Measurements from ENCODE around the gene KAT6B.

KAT6B gene

DNA sequence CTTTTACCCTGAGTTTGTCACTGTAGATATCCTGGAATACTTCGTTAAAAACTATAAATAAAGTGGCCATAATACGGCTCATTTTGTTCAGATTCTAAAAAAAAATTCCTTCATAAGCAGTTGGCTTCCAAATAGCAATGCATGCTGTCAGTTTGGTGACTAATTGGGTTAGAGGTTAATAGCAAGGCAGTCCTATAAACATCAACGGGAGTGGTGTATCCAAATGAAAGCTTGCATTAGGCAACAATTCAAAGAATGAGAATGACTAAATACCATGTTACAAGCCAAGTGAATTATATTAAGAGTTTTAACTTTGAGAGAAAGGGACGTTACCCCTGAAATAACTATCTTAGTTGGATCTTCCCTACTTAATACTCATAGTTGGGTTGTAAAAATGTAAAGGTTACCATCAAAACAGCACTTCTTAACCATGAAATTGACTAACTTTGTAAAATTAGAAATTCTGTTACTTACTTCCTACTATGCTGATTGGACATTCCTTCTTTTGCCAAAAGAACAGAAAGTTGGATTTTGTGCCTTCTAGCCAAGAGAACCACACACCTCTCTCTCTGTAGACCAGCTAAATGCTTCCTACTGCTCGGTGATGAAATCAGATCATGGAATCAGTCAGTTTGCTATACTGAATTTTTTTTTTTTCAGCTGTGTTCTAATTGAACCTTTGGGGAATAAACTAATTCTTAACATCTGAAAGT, 98.0 kb downstream of the KAT6B start:
- DNase-seq, result no peak

DNA sequence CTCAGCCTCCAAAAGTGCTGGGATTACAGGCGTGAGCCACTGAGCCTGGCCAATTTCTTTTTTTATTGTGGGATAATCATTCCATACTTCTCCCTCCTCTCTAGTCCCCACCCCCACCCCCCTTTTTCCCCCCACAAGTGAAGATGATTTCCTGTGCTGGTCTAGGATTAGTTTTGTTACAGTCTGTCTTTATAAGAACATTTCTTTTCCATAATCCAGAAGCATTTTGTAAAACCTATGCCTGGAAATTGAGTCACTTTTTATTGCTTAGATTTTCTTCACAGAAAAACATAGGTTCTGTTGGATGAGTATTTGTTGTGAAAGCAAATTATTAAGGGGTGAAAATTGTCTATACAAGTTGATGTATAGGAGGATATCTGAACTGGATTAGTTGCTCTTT, 98.9 kb downstream of the KAT6B start:
- no peak for DNase-seq

- DNase-seq, result no peak
Measured at GRCh38 chr10:74925708-74926107, 99.3 kb downstream of the KAT6B start.

GRCh38 chr10:74926791-74927585, 100.6 kb downstream of the KAT6B start:
- no peak for DNase-seq

- no peak for DNase-seq
Measured at GRCh38 chr10:74927701-74928100, 101.3 kb downstream of the KAT6B start.

- DNase-seq, result no peak
Measured at GRCh38 chr10:74928742-74929191, 102.4 kb downstream of the KAT6B start.

- DNase-seq, result no peak
Measured at GRCh38 chr10:74929197-74929596, 102.8 kb downstream of the KAT6B start.

- DNase-seq, result no peak
Measured at GRCh38 chr10:74930965-74931364, 104.6 kb downstream of the KAT6B start.

- DNase-seq, result no peak
Measured at GRCh38 chr10:74932648-74933047, 106.2 kb downstream of the KAT6B start.

GRCh38 chr10:74934100-74934812, 107.9 kb downstream of the KAT6B start:
- DNase-seq, result no peak

GRCh38 chr10:74936577-74937265, 110.3 kb downstream of the KAT6B start:
- DNase-seq, result no peak

- no peak for DNase-seq
Measured at GRCh38 chr10:74937266-74937856, 111.0 kb downstream of the KAT6B start.

DNA sequence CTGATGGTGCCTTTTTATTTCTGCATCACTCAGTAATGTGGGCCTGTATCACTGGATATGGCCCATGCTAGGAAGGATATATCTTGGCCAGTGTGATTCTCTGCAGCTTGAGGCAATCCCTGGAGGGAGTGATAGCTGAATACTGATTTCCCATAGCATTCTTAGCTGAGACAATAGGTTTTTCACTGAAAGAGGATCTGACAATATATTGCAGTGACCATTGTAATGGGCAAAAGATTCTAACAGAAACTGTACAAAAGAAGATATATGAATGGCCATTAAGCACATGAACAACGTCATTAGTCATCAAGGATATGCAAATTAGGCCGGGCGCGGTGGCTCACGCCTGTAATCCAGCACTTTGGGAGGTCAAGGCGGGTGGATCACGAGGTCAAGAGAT, 117.8 kb downstream of the KAT6B start:
- no peak for DNase-seq

DNA sequence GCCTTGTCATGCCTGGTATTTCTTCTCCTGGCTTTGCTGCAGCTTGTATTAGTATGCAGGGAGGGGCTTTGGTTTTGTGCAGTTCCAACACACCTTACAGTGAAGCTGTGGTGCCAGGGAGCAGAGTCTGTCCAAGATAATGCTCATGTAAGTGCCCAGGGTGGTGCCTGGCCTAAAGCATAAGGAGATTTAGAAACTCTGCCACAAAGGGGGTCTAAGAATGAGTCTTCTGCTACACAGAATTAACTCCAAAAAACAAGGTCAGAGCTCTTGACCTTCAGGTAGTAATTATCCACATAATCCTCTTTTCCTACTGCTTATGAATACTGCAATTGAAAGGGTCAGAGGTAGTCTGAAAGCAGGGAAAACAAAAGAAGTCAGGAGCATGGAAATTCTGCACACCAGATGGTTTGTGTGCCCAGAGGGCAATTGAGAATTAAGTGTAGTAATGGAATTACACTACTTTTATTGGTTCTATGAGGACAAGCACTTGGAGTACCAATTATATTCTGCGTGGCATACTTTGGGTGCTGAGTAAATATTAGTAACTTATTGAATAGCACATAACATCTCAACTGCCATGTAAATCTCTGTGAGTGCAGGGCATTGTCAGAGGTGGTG, 121.5 kb downstream of the KAT6B start:
- DNase-seq, result no peak

DNA sequence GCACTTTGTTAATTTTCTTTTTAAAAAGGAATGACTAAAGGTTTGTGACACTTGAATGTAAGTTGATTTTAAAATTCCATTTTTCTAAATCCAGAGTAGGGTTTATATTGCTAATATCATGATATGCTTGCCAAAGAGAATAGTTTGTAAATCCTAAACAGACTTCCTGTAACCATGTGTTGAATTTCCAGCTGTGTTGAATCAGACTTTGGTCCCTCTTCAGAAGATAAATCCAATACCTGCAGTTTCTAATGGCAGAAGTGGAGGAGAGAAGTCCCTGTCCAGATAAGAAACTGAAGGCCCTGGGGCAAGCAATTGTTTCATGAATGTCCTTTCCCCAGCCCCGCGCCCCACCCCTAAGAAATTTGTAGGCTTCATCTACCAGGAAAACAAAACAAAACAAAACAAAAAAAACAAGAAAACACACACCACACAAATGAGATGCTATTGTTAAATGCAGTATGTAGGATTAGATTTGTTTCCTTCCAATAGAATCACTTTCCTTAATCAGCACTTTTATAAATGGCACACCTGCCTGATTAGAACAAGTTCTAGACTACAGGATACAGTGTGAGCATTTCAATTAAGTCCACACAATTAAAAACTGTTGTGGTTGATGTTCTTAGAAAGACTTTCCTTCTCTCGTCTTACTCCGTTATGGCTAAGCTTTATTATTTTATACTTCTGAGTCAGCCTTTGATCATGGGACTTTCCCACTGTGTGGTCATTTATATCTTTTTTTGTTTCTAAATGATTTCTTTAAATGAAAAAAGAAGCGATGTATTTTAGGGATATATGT, 122.8 kb downstream of the KAT6B start:
- no peak for DNase-seq

DNA sequence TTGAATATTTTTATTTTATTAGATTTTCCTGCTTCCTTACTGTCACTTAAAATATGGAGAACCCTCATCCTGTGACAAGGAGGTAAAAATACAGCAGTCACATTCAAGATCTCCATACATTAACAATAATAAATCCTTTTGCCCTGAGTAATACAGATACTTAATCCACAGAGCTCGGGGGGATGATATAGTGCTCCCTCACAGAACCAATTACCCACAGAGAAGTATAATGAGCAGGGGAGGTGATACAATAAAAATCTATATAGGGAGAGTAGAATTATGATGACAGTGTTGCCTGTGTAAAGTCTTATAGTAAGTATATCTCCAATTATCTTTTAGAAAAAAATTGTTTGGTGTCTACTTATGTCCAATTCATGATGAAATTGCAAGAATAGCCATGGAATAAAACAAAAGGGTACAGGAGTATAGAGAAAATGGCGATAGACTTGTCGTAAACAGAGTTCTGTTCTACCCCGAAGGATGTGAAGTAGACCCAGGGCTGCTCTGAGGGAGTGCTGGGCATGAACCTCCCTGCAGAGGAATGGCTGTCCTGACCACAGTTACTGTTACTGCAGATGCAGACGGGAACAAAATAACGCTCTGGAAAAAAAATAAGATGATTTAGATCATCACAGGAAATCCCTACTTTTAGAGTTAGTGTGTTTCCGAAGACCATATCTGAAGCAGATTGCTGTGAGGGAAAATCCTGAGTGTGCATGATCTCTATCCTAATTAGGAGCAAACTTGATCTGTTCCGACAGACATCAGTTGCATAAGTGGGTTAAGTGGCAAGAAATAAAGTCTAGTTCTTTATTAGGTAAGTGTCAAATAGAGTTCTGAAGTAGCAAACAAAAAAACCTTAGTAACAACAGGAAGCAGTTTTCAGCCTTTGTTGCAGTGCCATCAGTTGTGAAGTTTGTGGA, 123.7 kb downstream of the KAT6B start:
- no peak for DNase-seq

- DNase-seq, result no peak
Measured at GRCh38 chr10:74953214-74953613, 126.8 kb downstream of the KAT6B start.

DNA sequence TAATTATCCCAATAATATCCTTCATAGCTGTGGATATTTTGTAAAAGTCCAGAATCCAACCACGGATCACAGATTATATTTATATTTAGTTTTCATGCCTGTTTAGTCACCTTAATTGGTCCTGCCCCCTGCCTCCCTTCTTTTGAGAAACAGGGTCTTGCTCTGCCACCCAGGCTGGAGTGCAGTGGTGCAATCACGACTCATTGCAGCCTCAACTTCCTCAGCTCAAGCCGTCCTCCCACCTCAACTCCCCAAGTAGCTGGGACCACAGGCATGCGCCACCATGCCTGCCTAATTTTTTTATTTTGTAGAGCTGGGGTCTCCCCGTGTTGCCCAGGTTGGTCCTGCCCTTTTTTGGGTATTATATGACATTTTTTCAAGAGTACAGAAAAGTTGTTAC, 129.4 kb downstream of the KAT6B start:
- DNase-seq, result no peak

DNA sequence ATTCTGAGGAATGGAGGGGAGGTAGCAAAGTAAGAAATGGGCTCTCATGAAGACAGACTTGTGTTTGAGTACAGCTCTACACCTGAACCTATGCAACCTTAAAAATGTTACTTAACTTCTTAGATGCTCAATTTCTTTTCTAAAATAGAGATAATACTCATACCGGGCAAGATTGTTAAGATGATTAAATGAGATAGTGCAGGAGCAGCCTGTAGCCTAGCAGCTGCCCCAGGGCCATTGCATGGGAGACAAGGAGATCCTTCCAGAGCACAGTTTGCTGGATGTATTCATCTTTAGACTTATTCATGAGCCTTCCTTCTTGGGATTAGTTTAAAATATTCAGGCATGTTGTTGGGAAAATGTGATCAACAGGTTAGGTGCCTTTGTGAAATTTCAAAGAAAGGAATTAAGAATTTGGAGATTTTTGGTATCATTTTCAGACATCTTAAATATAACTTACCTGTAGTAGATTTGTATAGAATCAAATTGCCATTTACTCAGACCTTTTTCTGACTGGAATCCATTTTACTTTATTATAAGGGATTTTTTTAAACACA, 130.2 kb downstream of the KAT6B start:
- no peak for DNase-seq

All from hematopoietic multipotent progenitor cell treated with erythropoietin and hydrocortisone succinate and interleukin-3 and kit ligand, for 8 days (in vitro differentiated cells).